Small intestine (tissue), 7 donors: ENCODE data around the gene CFAP99. TPM values are rescaled to one million over a fixed set of nuclear protein-coding genes. Genes with fewer than 3 reads are reported as not detected.

ENCODE experiments used
- DNase-seq, 2 donors: peaks; one replicate each; pipeline versions ENCODE4 v3.0.0 to v3.0.0-alpha.2; 2013
- FAIRE-seq: peaks from 2 replicates; lab custom pipeline; 2012; peaks lifted over from hg19 to GRCh38; lab: Jason Lieb, UNC
- H3K27ac ChIP-seq, 3 donors: one replicate each; pipeline ENCODE4 v1.5.1; 2013; ENCODE audit warnings: low read length in 2 of 3, mild to moderate bottlenecking in 2 of 3, control low read depth in 1 of 3, inconsistent platforms in 1 of 3, low read depth in 1 of 3, moderate library complexity in 1 of 3
- H3K27me3 ChIP-seq, 3 donors: one replicate each; pipeline ENCODE4 v1.6.1; 2013; ENCODE audit warnings: low read length in 3 of 3, inconsistent platforms in 1 of 3; ENCODE audit not compliant: control insufficient read depth in 3 of 3, insufficient read depth in 3 of 3
- H3K36me3 ChIP-seq, 3 donors: one replicate each; pipeline ENCODE4 v1.6.1; 2013; ENCODE audit warnings: low read length in 3 of 3, inconsistent platforms in 1 of 3, low read depth in 1 of 3, mild to moderate bottlenecking in 1 of 3, moderate library complexity in 1 of 3; ENCODE audit not compliant: control insufficient read depth in 3 of 3, insufficient read depth in 2 of 3
- H3K4me1 ChIP-seq, 3 donors: one replicate each; pipeline ENCODE4 v1.6.1; 2013; ENCODE audit warnings: low read length in 2 of 3, inconsistent platforms in 1 of 3, low read depth in 1 of 3, mild to moderate bottlenecking in 1 of 3, moderate library complexity in 1 of 3; ENCODE audit not compliant: control insufficient read depth in 3 of 3, insufficient read depth in 2 of 3
- H3K4me3 ChIP-seq, 3 donors: one replicate each; pipeline ENCODE4 v1.5.1; 2013; ENCODE audit warnings: low read length in 3 of 3, control low read depth in 1 of 3, inconsistent platforms in 1 of 3, low read depth in 1 of 3, mild to moderate bottlenecking in 1 of 3, moderate library complexity in 1 of 3
- H3K9me3 ChIP-seq, 2 donors: one replicate each; pipeline ENCODE4 v1.6.1; 2013; ENCODE audit warnings: low read depth in 1 of 2, low read length in 1 of 2; ENCODE audit not compliant: control insufficient read depth in 2 of 2, insufficient read depth in 1 of 2
- WGBS, 3 donors: extraction: QIAGEN DNeasy Blood & Tissue Kit; methylation state at CpG; one replicate each; pipeline ENCODE4 v1.1.7; 2013; 5-methylcytosine and 5-hydroxymethylcytosine counted together
- polyA plus RNA-seq, 4 donors: library from polyadenylated mRNA; stranded (reverse) in 3 of 4; unstranded in 1 of 4; fragments of 200-250 nt in 3 of 4; fragments of 120-200 nt in 1 of 4; gene quantifications; one replicate each; pipeline versions ENCODE4 v1.2.1 to v1.2.3, GENCODE V29; 2013
- donor health status: healthy with polysubstance abuse.
- donor health status: control.
- donor health status: control.
- donor health status: Bipolar disorder and iron deficiency.
- donor health status: healthy.

CFAP99 gene
- polyA plus RNA-seq, 4 donors, result 0.15 to 0.67 (median 0.16) TPM; not detected in 1

DNA sequence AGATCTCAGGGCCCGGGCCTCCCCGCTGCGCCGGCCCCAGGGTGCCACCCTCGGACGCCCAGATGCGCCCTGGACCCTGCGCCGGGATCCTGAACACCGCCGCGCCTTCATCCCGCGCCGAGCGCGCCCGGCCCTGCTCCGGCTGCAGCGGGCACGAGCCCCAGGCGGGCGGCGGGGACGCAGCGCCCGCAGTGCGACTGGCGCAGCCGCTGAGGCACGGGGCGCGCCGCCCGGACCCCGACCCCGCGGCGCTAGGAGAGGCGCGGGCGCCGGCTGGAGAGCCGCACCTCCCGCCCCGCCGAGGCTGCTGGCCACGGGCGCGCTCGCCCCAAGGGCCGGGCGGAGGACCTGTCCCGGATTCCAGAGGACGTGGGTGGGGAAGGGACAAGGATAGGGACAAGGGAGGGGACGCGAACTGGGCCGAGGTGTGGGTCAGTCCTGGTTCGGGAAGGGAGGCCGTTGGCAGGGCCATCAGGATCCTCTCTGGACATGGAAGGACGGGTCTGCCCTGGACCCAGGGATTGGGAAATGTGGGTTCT is 1.5 kb upstream of the CFAP99 start:
- Histone ChIP-seq H3K4me1 (peaks cover 9 to 46% (median 9%) of the 10 kb centered on the region in 3 donors), H3K36me3 (no peaks in the 10 kb centered on the region), H3K4me3 (peak overlapping the region; percentile 48 to 84 (median 81)), H3K9me3 (no peaks in the 10 kb centered on the region), H3K27ac (peak overlapping the region in 2 of 3 donors; percentile 56 to 82), H3K27me3 (peaks cover 0 to 54% (median 0%) of the 10 kb centered on the region in 3 donors)
- peak; percentile 44 to 67 for DNase-seq
- FAIRE-seq, result no peak
- WGBS, 3 donors, result 0 to 1% (median 0%) methylated on average over 32 to 61 of the region's 61 CpGs

DNA sequence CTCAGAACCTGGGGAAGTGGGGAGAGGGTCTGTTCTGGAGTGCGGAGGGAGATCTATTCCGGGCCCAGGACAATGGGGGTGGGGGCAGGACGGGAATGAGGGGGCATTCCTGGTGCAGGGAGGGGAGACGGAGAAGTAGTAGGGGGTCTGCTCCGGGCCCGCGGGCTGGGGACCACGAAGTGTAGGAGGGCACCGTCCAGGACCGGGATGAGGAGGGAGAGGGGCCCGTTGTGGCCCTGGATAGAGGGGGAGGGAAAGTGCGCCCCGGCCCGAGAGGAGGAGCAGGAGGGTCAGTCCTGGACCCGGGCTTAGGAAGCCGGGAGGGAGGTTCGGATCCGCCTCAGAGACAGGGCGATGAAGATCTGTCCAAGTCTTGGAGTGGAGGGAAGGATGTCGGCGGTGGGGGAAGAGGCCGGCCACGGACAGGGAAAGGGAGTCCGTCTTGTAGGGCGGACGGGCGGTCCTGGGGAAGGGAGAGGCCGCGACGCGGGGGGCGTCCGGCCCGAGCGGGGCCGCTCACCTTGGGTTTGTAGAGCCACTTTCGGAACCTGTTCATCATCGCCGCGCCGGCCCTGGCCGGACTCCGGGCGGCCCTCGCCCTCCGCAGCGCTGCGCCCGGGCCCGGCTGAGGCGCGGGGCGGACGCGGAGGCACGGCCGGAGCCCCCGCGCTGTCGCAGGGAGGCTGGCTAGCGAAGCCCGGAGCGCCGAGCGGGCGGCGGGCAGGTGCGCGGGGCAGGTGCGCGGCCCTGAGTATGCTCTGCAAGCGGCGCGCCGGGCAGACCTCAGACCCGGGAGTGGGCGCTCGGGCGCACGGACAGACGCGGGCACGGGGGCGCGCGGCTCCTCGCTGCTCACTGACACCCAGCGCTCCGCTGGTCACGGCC is 748 bp upstream of the CFAP99 start, which contains the start of gene ZFYVE28:
ZFYVE28 (minus strand) TSS at position 881 of the 885 bp plus-strand sequence; CDS start at position 559, 322 bp downstream.
- no peaks in the 10 kb centered on the region for H3K36me3 ChIP-seq
- H3K27ac ChIP-seq, result peak within 1 kb of the TSS in 2 of 3 donors; percentile 56 to 58
- no peak for DNase-seq
- H3K4me3 ChIP-seq, result peak within 1 kb of the TSS; percentile 48 to 84 (median 81)
- H3K4me1 ChIP-seq, result peaks cover 9 to 39% (median 9%) of the 10 kb centered on the region in 3 donors
- whole genome bisulfite sequencing, 3 donors, result 1% methylated on average over 49 to 90 of the region's 90 CpGs
- H3K9me3 ChIP-seq, result no peaks in the 10 kb centered on the region
- H3K27me3 ChIP-seq, result peaks cover 0 to 55% (median 0%) of the 10 kb centered on the region in 3 donors
- no peak for FAIRE-seq

GRCh38 chr4:2419814-2420213 is 1.1 kb downstream of the CFAP99 start:
- Histone ChIP-seq H3K36me3 (no peaks in the 10 kb centered on the region), H3K4me1 (peaks cover 0 to 24% (median 0%) of the 10 kb centered on the region in 3 donors), H3K27ac (no peak overlapping the region), H3K9me3 (no peaks in the 10 kb centered on the region), H3K27me3 (peaks cover 0 to 55% (median 0%) of the 10 kb centered on the region in 3 donors), H3K4me3 (no peak overlapping the region)
- WGBS, 3 donors, result 33 to 46% (median 34%) methylated on average over 9 of the region's 9 CpGs
- FAIRE-seq, result no peak
- peak in 1 of 2 donors; percentile 18 for DNase-seq

GRCh38 chr4:2421928-2422327 is 3.2 kb downstream of the CFAP99 start:
- Histone ChIP-seq H3K36me3 (no peaks in the 10 kb centered on the region), H3K27ac (no peak overlapping the region), H3K4me3 (no peak overlapping the region), H3K9me3 (no peaks in the 10 kb centered on the region), H3K4me1 (peaks cover 0 to 15% (median 0%) of the 10 kb centered on the region in 3 donors), H3K27me3 (peaks cover 0 to 38% (median 0%) of the 10 kb centered on the region in 3 donors)
- 79 to 84% (median 83%) methylated on average over 6 of the region's 6 CpGs for WGBS, 3 donors
- FAIRE-seq (no peak), DNase-seq (no peak)

GRCh38 chr4:2423066-2423465 is 4.3 kb downstream of the CFAP99 start:
- H3K4me1 ChIP-seq, result peaks cover 0 to 8% (median 0%) of the 10 kb centered on the region in 3 donors
- no peaks in the 10 kb centered on the region for H3K9me3 ChIP-seq
- DNase-seq, result no peak
- no peak overlapping the region for H3K4me3 ChIP-seq
- H3K36me3 ChIP-seq, result no peaks in the 10 kb centered on the region
- no peak overlapping the region for H3K27ac ChIP-seq
- peaks cover 0 to 29% (median 0%) of the 10 kb centered on the region in 3 donors for H3K27me3 ChIP-seq
- FAIRE-seq, result no peak
- 73 to 81% (median 80%) methylated on average over 4 of the region's 4 CpGs for WGBS, 3 donors

DNA sequence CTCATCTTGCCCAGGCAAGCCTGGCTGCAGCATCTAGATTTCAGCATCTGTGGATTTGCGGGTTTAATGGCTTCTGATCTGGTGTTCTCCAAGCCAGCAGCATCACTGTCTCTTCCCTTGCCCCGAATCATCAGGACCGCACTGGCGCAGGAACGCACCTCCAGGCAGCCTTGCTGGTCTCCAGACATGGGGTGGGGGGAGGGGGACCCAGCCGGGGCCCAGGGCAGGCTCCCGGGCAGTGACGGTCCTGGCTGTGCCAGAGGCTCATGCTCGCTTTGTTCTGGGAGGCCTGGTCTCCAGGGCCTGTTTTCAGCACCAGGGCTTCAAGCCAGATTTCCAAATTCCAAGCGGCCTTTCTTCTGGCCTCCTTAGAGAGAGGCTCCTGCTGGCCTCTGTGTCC is 4.9 kb downstream of the CFAP99 start:
- Histone ChIP-seq H3K36me3 (no peaks in the 10 kb centered on the region), H3K4me1 (peaks cover 0 to 8% (median 0%) of the 10 kb centered on the region in 3 donors), H3K27me3 (peaks cover 0 to 28% (median 0%) of the 10 kb centered on the region in 3 donors), H3K4me3 (no peak overlapping the region), H3K27ac (no peak overlapping the region), H3K9me3 (no peaks in the 10 kb centered on the region)
- 77 to 91% (median 91%) methylated on average over 9 to 10 of the region's 10 CpGs for WGBS, 3 donors
- FAIRE-seq (no peak), DNase-seq (no peak)

DNA sequence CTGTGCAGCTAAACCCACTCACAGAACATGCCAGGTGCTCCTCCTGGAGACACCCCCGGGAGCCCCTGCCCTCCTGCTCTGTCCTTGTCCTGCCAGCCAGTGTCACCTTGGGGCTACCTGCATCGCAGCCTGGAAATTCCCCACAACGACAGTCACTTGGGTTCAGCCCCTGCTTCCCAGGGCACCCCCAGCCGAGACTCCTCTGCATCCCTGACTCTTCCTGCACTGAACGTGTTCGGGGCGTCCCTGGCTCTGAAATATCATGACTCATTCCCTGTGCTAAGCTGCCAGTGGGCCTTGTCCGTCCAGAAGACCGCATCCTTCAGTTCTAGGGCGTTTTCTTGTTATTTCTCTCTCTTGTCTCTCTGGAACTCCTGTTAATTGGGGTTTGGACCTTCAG is 5.8 kb downstream of the CFAP99 start:
- H3K9me3 ChIP-seq, result no peaks in the 10 kb centered on the region
- peaks cover 0 to 25% (median 0%) of the 10 kb centered on the region in 3 donors for H3K27me3 ChIP-seq
- 69 to 78% (median 78%) methylated on average over 10 of the region's 10 CpGs for WGBS, 3 donors
- H3K36me3 ChIP-seq, result no peaks in the 10 kb centered on the region
- H3K27ac ChIP-seq, result no peak overlapping the region
- peaks cover 0 to 2% (median 0%) of the 10 kb centered on the region in 3 donors for H3K4me1 ChIP-seq
- DNase-seq, result no peak
- H3K4me3 ChIP-seq, result no peak overlapping the region
- FAIRE-seq, result no peak

- Histone ChIP-seq H3K4me1 (no peaks in the 10 kb centered on the region), H3K36me3 (no peaks in the 10 kb centered on the region), H3K27me3 (peaks cover 0 to 16% (median 0%) of the 10 kb centered on the region in 3 donors), H3K9me3 (no peaks in the 10 kb centered on the region), H3K27ac (no peak overlapping the region), H3K4me3 (no peak overlapping the region)
- DNase-seq (no peak), FAIRE-seq (no peak)
- WGBS, 3 donors, result 93 to 95% (median 94%) methylated on average over 13 of the region's 13 CpGs
These were observed 6.8 kb downstream of the CFAP99 start for GRCh38 chr4:2425386-2426068.
